H1 (cell line): ENCODE results near the gene KCNH6. TPM values are rescaled to one million over a fixed set of nuclear protein-coding genes. Genes with fewer than 3 reads are reported as not detected.

Experiments used
- CTCF ChIA-PET: fragments of 300-600 bp; sonication (Branson Sonifier 250); formaldehyde crosslinking; loops from one replicate; lab custom pipeline; 2021; ENCODE audit not compliant: partially characterized antibody; lab: Charles Lee
- POLR2A ChIA-PET: fragments of 300-600 bp; sonication (Branson Sonifier 250); formaldehyde crosslinking; loops from one replicate; lab custom pipeline; 2021; ENCODE audit warnings: inconsistent platforms; ENCODE audit not compliant: partially characterized antibody; lab: Charles Lee
- DNase-seq, 2 experiments: peaks; one replicate each; pipeline versions ENCODE4 v3.0.0 to v3.0.0-alpha.2; 2010 to 2022; ENCODE audit warnings: low spot score in 2 of 2, low read depth in 1 of 2, mixed read lengths in 1 of 2
- FAIRE-seq: peaks from 2 replicates; lab custom pipeline; 2011; peaks lifted over from hg19 to GRCh38; lab: Jason Lieb, UNC
- H2AFZ ChIP-seq: 2 replicates; pipeline ENCODE4 v1.8.1; 2012; ENCODE audit warnings: low read length, inconsistent platforms
- H2AK5ac ChIP-seq: 2 replicates; pipeline ENCODE4 v1.6.1; 2013; ENCODE audit warnings: low read depth, low read length
- H2BK120ac ChIP-seq: replicated peaks from 2 replicates; pipeline ENCODE3; 2013; ENCODE audit warnings: low read depth, low read length, inconsistent platforms
- H2BK12ac ChIP-seq: 2 replicates; pipeline ENCODE4 v1.6.1; 2013; ENCODE audit warnings: low read depth, low read length
- H2BK15ac ChIP-seq: 2 replicates; pipeline ENCODE4 v1.6.1; 2013; ENCODE audit warnings: low read length
- H2BK20ac ChIP-seq: 2 replicates; pipeline ENCODE4 v1.6.1; 2013; ENCODE audit warnings: low read length
- H2BK5ac ChIP-seq: 2 replicates; pipeline ENCODE4 v1.6.1; 2013; ENCODE audit warnings: low read depth, low read length
- H3K14ac ChIP-seq: 2 replicates; pipeline ENCODE4 v1.6.1; 2013; ENCODE audit warnings: inconsistent platforms; ENCODE audit not compliant: insufficient read length
- H3K18ac ChIP-seq: 2 replicates; pipeline ENCODE4 v1.6.1; 2013; ENCODE audit warnings: low read length; ENCODE audit errors: extremely low read depth
- H3K23ac ChIP-seq: 2 replicates; pipeline ENCODE4 v1.6.1; 2013; ENCODE audit warnings: inconsistent platforms; ENCODE audit not compliant: insufficient read length
- H3K23me2 ChIP-seq: 2 replicates; pipeline ENCODE4 v1.6.1; 2013; ENCODE audit warnings: low read depth, low read length
- H3K27ac ChIP-seq: 2 replicates; pipeline ENCODE4 v1.6.1; 2011; ENCODE audit warnings: low read depth, low read length, inconsistent platforms
- H3K27me3 ChIP-seq, 4 experiments: replicated peaks in 1 of 4; 1 replicate in 1 of 4; 2 replicates in 3 of 4; pipeline versions ENCODE4 v1.6.1 to v1.8.1; 2011 to 2013; ENCODE audit warnings: low read length in 3 of 4, mild to moderate bottlenecking in 3 of 4, inconsistent platforms in 2 of 4, mixed read lengths in 2 of 4, moderate library complexity in 1 of 4; ENCODE audit not compliant: control insufficient read depth in 3 of 4, insufficient read depth in 3 of 4; ENCODE audit errors: extremely low read depth in 1 of 4
- H3K36me3 ChIP-seq, 4 experiments: 2 replicates each; pipeline versions ENCODE4 v1.6.1 to v1.8.1; 2011 to 2013; ENCODE audit warnings: mild to moderate bottlenecking in 4 of 4, low read length in 3 of 4, moderate library complexity in 2 of 4, control low read depth in 1 of 4, inconsistent platforms in 1 of 4; ENCODE audit not compliant: insufficient read depth in 4 of 4, control insufficient read depth in 2 of 4
- H3K4ac ChIP-seq: replicated peaks from 2 replicates; pipeline ENCODE3; 2013; ENCODE audit warnings: low read length, low read depth, mixed read lengths, inconsistent platforms; ENCODE audit not compliant: insufficient read length
- H3K4me1 ChIP-seq, 4 experiments: replicated peaks in 1 of 4; 1 replicate in 1 of 4; 2 replicates in 3 of 4; pipeline versions ENCODE4 v1.6.1 to v1.8.1; 2011 to 2013; ENCODE audit warnings: low read length in 3 of 4, inconsistent platforms in 2 of 4, mixed read lengths in 1 of 4; ENCODE audit not compliant: insufficient read depth in 4 of 4, control insufficient read depth in 3 of 4
- H3K4me2 ChIP-seq, 2 experiments: 2 replicates each; pipeline versions ENCODE4 v1.6.1 to v1.8.1; 2011 to 2013; ENCODE audit warnings: low read depth in 2 of 2, low read length in 2 of 2, control low read depth in 1 of 2, inconsistent platforms in 1 of 2, mild to moderate bottlenecking in 1 of 2; ENCODE audit not compliant: insufficient read depth in 1 of 2
- H3K4me3 ChIP-seq, 4 experiments: fragments of 200-600, 300-600 bp in 1 of 4; sonication (generic), shearing (Covaris generic), sonication (Bioruptor Twin) in 1 of 4; 2 replicates each; pipeline versions ENCODE4 v1.5.1 to v1.8.1; 2011 to 2016; ENCODE audit warnings: low read length in 4 of 4, low read depth in 3 of 4, control low read depth in 2 of 4, inconsistent platforms in 2 of 4, mild to moderate bottlenecking in 2 of 4, mixed read lengths in 1 of 4, moderate library complexity in 1 of 4; ENCODE audit not compliant: insufficient read depth in 2 of 4; ENCODE audit errors: extremely low read depth in 1 of 4
- H3K56ac ChIP-seq: replicated peaks from 2 replicates; pipeline ENCODE3; 2013; ENCODE audit warnings: low read depth, mild to moderate bottlenecking, mixed read lengths, low read length, inconsistent platforms; ENCODE audit not compliant: insufficient read length
- H3K79me1 ChIP-seq: 2 replicates; pipeline ENCODE4 v1.6.1; 2013; ENCODE audit warnings: low read depth, low read length, control low read depth
- H3K79me2 ChIP-seq, 2 experiments: 2 replicates each; pipeline versions ENCODE4 v1.6.1 to v1.8.1; 2012 to 2013; ENCODE audit warnings: low read length in 2 of 2, mild to moderate bottlenecking in 2 of 2, inconsistent platforms in 1 of 2; ENCODE audit not compliant: insufficient read depth in 2 of 2, control insufficient read depth in 1 of 2
- H3K9ac ChIP-seq, 4 experiments: replicated peaks in 1 of 4; 1 replicate in 1 of 4; 2 replicates in 3 of 4; pipeline versions ENCODE4 v1.6.1 to v1.8.1; 2011 to 2013; ENCODE audit warnings: low read depth in 3 of 4, low read length in 3 of 4, control low read depth in 2 of 4, mild to moderate bottlenecking in 2 of 4, moderate library complexity in 2 of 4, inconsistent platforms in 1 of 4; ENCODE audit errors: extremely low read depth in 1 of 4
- H3K9me3 ChIP-seq, 2 experiments: 2 replicates each; pipeline versions ENCODE4 v1.6.1 to v1.8.1; 2012 to 2013; ENCODE audit warnings: mild to moderate bottlenecking in 2 of 2, moderate library complexity in 2 of 2, control low read depth in 1 of 2, inconsistent platforms in 1 of 2, low read depth in 1 of 2, low read length in 1 of 2, mixed read lengths in 1 of 2; ENCODE audit not compliant: insufficient read depth in 2 of 2
- H4K20me1 ChIP-seq, 2 experiments: replicated peaks in 1 of 2; 2 replicates each; pipeline versions ENCODE3 to v1.8.1; 2011 to 2013; ENCODE audit warnings: inconsistent platforms in 2 of 2, low read length in 2 of 2, mild to moderate bottlenecking in 1 of 2; ENCODE audit not compliant: insufficient read depth in 2 of 2, control insufficient read depth in 1 of 2
- H4K5ac ChIP-seq: 2 replicates; pipeline ENCODE4 v1.6.1; 2013; ENCODE audit warnings: low read length, low read depth, mixed read lengths, inconsistent platforms; ENCODE audit not compliant: insufficient read length
- H4K8ac ChIP-seq: 2 replicates; pipeline ENCODE4 v1.8.0; 2013; ENCODE audit warnings: mild to moderate bottlenecking, moderate library complexity, low read length, inconsistent platforms; ENCODE audit not compliant: insufficient read depth; ENCODE audit errors: extremely low read depth
- H4K91ac ChIP-seq: replicated peaks from 2 replicates; pipeline ENCODE3; 2013; ENCODE audit warnings: low read length, mixed read lengths, inconsistent platforms; ENCODE audit not compliant: insufficient read length
- ATF3 ChIP-seq: IDR thresholded peaks from 2 replicates; pipeline ENCODE4 v1.6.1; 2011; ENCODE audit warnings: low read depth, mild to moderate bottlenecking, low read length; ENCODE audit not compliant: insufficient read depth
- RAD21 ChIP-seq, 2 experiments: IDR thresholded peaks in 1 of 2; conservative IDR thresholded peaks in 1 of 2; 2 replicates each; pipeline ENCODE4 v1.6.1; 2011; ENCODE audit warnings: low read depth in 2 of 2, low read length in 2 of 2, improper control_type of control experiment in 1 of 2, inconsistent platforms in 1 of 2, mild to moderate bottlenecking in 1 of 2, moderate library complexity in 1 of 2
- WGBS, 2 experiments: shearing (Covaris generic) in 1 of 2; methylation state at CpG; one replicate each; pipeline versions ENCODE4 v1.1.6 to v1.1.7; 2013 to 2015; ENCODE audit warnings: low lambda C conversion rate in 2 of 2, mixed read lengths in 2 of 2, inconsistent platforms in 1 of 2, low coverage in 1 of 2, missing lambda C conversion rate in 1 of 2; ENCODE audit not compliant: insufficient replicate concordance in 2 of 2, insufficient coverage in 1 of 2, insufficient read length in 1 of 2; ENCODE audit errors: extremely low coverage in 1 of 2, missing lambda C conversion rate in 1 of 2; 5-methylcytosine and 5-hydroxymethylcytosine counted together
- polyA plus RNA-seq, 7 experiments: library from polyadenylated mRNA; depleted of rRNA in 3 of 7; stranded (reverse) in 5 of 7; unstranded in 2 of 7; fragments of >200 nt in 5 of 7; fragments of 200-250 nt in 2 of 7; gene quantifications; 1 replicate in 5 of 7; 2 replicates in 1 of 7; 4 replicates in 1 of 7; pipeline versions ENCODE4 v1.2.1 to v1.2.3, GENCODE V29; 2011 to 2013; ENCODE audit warnings: missing spikeins in 2 of 7, mixed read lengths in 2 of 7
- total RNA-seq: library from RNA; stranded (reverse); fragmentation: NEBNext Ultra II Directional; extraction: Animal tissue kit (Norgen Biotek cat#: 25700); gene quantifications from 2 replicates; pipeline ENCODE4 v1.2.1, GENCODE V29; 2021
- TF ChIP-seq, protein P1 (sequence below): IDR thresholded peaks from 2 replicates; pipeline ENCODE4 v1.6.1; 2012; ENCODE audit warnings: inconsistent platforms

Gene KCNH6
- total and polyA plus RNA-seq, 2 of the 8 experiments (the other 6 are each of a cell fraction or from before 2014, with no cell fraction given), result 1.8 to 3.6 TPM

- POLR2A ChIA-PET, result interaction anchor here (1.5 to 1.9 kb wide), 2 partner anchors 15 to 27 kb away, joined by 4 to 5 read pairs; no protein-coding TSS in a partner anchor
- H3K79me1 ChIP-seq, result no peaks in the 10 kb centered on the region; the same call in 1 of the 2 replicates
- no peak overlapping the region for H3K56ac ChIP-seq
- H3K4ac ChIP-seq, result no peak overlapping the region
- H3K14ac ChIP-seq, result no peak overlapping the region
- no peak overlapping the region for H2AK5ac ChIP-seq
- TF ChIP-seq RAD21 (IDR thresholded peaks at IDR 0.05 in 1 of 2, conservative IDR thresholded peaks at IDR 0.05 in 1 of 2; ENCODE audit: low read depth in 2 of 2, low read length in 2 of 2), result no peak
- TF ChIP-seq ATF3, result no peak
- TF ChIP-seq, protein P1, sequence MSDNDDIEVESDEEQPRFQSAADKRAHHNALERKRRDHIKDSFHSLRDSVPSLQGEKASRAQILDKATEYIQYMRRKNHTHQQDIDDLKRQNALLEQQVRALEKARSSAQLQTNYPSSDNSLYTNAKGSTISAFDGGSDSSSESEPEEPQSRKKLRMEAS, result peak; percentile 41; the same call in 1 of the 2 replicates
- no peaks in the 10 kb centered on the region for H3K23me2 ChIP-seq
- no peak overlapping the region for H3K4me3 ChIP-seq
- H3K4me1 ChIP-seq, result peaks cover 0 to 6% (median 3%) of the 10 kb centered on the region in 4 experiments; a peak in 4 of 7 replicates
- H3K9ac ChIP-seq, result no peak overlapping the region
- no peak overlapping the region for H3K18ac ChIP-seq
- no peak overlapping the region for H2BK12ac ChIP-seq
- CTCF ChIA-PET, result interaction anchor here (1.1 to 3.2 kb wide), 10 partner anchors 10 to 154 kb away, joined by 3 to 10 read pairs (median 4); no protein-coding TSS in a partner anchor
- DNase-seq (no peak), FAIRE-seq (no peak)
- no peak overlapping the region for H4K5ac ChIP-seq
- H4K20me1 ChIP-seq, result peaks cover 0 to 8% of the 10 kb centered on the region in 2 experiments
- H4K8ac ChIP-seq, result no peak overlapping the region
- H3K23ac ChIP-seq, result no peak overlapping the region
- no peak overlapping the region for H2BK120ac ChIP-seq
- H3K27me3 ChIP-seq, result no peaks in the 10 kb centered on the region
- H3K36me3 ChIP-seq, result peaks cover 4 to 22% (median 9%) of the 10 kb centered on the region in 4 experiments; a peak in 6 of 8 replicates
- no peak overlapping the region for H2BK5ac ChIP-seq
- H3K27ac ChIP-seq, result peak overlapping the region; percentile 6
- 81% methylated on average over 11 of the region's 11 CpGs; no CpG with 5 or more reads in 1 of the 2 experiments for WGBS, 2 experiments
- H4K91ac ChIP-seq, result no peak overlapping the region
- no peak overlapping the region for H3K4me2 ChIP-seq
- no peaks in the 10 kb centered on the region for H3K9me3 ChIP-seq
- no peak overlapping the region for H2AFZ ChIP-seq
- no peak overlapping the region for H2BK15ac ChIP-seq
- H2BK20ac ChIP-seq, result no peak overlapping the region
- peaks cover 0 to 31% of the 10 kb centered on the region in 2 experiments; a peak in 1 of 4 replicates for H3K79me2 ChIP-seq
Observed at GRCh38 chr17:63579633-63580032, 56.5 kb downstream of the KCNH6 start.
